IMR-90 (cell line): ENCODE data around the gene UTP14A.

ENCODE experiments used
- CEBPB ChIP-seq: IDR thresholded peaks from 2 replicates; pipeline ENCODE4 v1.6.1; 2012; ENCODE audit warnings: low read depth, low read length, improper control_type of control experiment
- CHD1 ChIP-seq: IDR thresholded peaks from 2 replicates; pipeline ENCODE4 v1.6.1; 2012; ENCODE audit warnings: low read depth, low read length, improper control_type of control experiment
- CTCF ChIP-seq: conservative IDR thresholded peaks from 2 replicates; pipeline ENCODE4 v1.5.1; 2012; ENCODE audit warnings: mild to moderate bottlenecking, low read depth, low read length, improper control_type of control experiment
- FOS ChIP-seq: fragments of 150-350 bp; IDR thresholded peaks from 2 replicates; pipeline ENCODE4 v1.6.1; 2016; ENCODE audit warnings: low read depth, low read length
- POLR2A ChIP-seq: IDR thresholded peaks from 2 replicates; pipeline ENCODE4 v1.6.1; 2012; ENCODE audit warnings: mild to moderate bottlenecking, low read depth, low read length
- RCOR1 ChIP-seq: IDR thresholded peaks from 2 replicates; pipeline ENCODE4 v1.6.1; 2012; ENCODE audit warnings: mild to moderate bottlenecking, low read length, improper control_type of control experiment; ENCODE audit not compliant: insufficient replicate concordance
- RFX5 ChIP-seq: IDR thresholded peaks from 2 replicates; pipeline ENCODE4 v1.8.0; 2012; ENCODE audit warnings: low read depth, mild to moderate bottlenecking, low read length, moderate library complexity
- SMC3 ChIP-seq: fragments of 150-350 bp; IDR thresholded peaks from 2 replicates; pipeline ENCODE4 v1.6.1; 2016; ENCODE audit warnings: low read depth, mild to moderate bottlenecking, antibody characterized with exemption, low read length, moderate library complexity
- USF2 ChIP-seq: fragments of 150-350 bp; IDR thresholded peaks from 2 replicates; pipeline ENCODE4 v1.6.1; 2017; ENCODE audit warnings: mild to moderate bottlenecking, antibody characterized with exemption, low read length, low read depth

DNA sequence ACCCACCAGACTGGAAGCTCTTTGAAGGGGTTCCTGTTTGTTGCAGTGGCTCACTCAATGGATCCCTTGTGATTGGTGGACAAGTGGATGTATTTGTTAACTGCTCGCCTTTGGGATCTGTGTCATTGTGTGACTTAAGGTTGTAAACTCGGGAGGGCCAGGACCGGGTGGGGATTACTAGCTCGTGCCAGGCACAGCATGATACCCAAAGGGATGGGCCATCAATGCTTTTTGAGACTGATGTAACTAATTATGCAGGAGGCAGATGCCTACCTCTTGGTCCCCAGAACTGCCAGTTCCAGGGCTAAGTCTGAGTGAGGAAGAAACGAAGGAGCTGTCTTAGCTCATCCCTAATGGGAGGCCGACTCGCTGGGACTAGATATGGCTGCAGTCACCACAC lies 27.7 kb downstream of the UTP14A start:
- TF ChIP-seq USF2 (no peak), CTCF (no peak), POLR2A (no peak), CEBPB (no peak), RCOR1 (no peak), SMC3 (no peak), FOS (no peak), RFX5 (no peak), CHD1 (no peak)
